ENCODE data around the gene TTC23L.

- no peak for TF ChIP-seq MAX (IDR thresholded peaks at IDR 0.05)
- TF ChIP-seq, protein P1, sequence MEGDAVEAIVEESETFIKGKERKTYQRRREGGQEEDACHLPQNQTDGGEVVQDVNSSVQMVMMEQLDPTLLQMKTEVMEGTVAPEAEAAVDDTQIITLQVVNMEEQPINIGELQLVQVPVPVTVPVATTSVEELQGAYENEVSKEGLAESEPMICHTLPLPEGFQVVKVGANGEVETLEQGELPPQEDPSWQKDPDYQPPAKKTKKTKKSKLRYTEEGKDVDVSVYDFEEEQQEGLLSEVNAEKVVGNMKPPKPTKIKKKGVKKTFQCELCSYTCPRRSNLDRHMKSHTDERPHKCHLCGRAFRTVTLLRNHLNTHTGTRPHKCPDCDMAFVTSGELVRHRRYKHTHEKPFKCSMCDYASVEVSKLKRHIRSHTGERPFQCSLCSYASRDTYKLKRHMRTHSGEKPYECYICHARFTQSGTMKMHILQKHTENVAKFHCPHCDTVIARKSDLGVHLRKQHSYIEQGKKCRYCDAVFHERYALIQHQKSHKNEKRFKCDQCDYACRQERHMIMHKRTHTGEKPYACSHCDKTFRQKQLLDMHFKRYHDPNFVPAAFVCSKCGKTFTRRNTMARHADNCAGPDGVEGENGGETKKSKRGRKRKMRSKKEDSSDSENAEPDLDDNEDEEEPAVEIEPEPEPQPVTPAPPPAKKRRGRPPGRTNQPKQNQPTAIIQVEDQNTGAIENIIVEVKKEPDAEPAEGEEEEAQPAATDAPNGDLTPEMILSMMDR (IDR thresholded peaks at IDR 0.05) = no peak
- TF ChIP-seq HDAC2 (IDR thresholded peaks at IDR 0.05) = no peak
- TF ChIP-seq, protein P2, sequence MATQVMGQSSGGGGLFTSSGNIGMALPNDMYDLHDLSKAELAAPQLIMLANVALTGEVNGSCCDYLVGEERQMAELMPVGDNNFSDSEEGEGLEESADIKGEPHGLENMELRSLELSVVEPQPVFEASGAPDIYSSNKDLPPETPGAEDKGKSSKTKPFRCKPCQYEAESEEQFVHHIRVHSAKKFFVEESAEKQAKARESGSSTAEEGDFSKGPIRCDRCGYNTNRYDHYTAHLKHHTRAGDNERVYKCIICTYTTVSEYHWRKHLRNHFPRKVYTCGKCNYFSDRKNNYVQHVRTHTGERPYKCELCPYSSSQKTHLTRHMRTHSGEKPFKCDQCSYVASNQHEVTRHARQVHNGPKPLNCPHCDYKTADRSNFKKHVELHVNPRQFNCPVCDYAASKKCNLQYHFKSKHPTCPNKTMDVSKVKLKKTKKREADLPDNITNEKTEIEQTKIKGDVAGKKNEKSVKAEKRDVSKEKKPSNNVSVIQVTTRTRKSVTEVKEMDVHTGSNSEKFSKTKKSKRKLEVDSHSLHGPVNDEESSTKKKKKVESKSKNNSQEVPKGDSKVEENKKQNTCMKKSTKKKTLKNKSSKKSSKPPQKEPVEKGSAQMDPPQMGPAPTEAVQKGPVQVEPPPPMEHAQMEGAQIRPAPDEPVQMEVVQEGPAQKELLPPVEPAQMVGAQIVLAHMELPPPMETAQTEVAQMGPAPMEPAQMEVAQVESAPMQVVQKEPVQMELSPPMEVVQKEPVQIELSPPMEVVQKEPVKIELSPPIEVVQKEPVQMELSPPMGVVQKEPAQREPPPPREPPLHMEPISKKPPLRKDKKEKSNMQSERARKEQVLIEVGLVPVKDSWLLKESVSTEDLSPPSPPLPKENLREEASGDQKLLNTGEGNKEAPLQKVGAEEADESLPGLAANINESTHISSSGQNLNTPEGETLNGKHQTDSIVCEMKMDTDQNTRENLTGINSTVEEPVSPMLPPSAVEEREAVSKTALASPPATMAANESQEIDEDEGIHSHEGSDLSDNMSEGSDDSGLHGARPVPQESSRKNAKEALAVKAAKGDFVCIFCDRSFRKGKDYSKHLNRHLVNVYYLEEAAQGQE (IDR thresholded peaks at IDR 0.05) = no peak
- TF ChIP-seq CEBPB (IDR thresholded peaks at IDR 0.05) = no peak
- TF ChIP-seq SMC3 (IDR thresholded peaks at IDR 0.05) = no peak
- TF ChIP-seq POLR2A (IDR thresholded peaks at IDR 0.05; ENCODE audit: low read length) = no peak
- TF ChIP-seq JUN (IDR thresholded peaks at IDR 0.05) = no peak
- no peak for TF ChIP-seq RNF2 (IDR thresholded peaks at IDR 0.05; ENCODE audit: borderline replicate concordance, low read depth)
- no peak for TF ChIP-seq PBX3 (IDR thresholded peaks at IDR 0.05)
- no peak for TF ChIP-seq KDM1A (IDR thresholded peaks at IDR 0.05; ENCODE audit: low read depth)
- TF ChIP-seq HOXA7 (CRISPR knock-in tag; IDR thresholded peaks at IDR 0.05) = no peak
Observed at GRCh38 chr5:34790069-34790468, 48.9 kb upstream of the TTC23L start.
